NK-92 treated with Interleukin-12 subunit alpha and Interleukin-12 subunit beta, amount 100 ng/mL, for 24 hours (cell line): ENCODE results near the gene ASPG.

Experiments
- DNase-seq: peaks from one replicate; lab custom pipeline; 2025; lab: John Stamatoyannopoulos, UW

ASPG gene

DNA sequence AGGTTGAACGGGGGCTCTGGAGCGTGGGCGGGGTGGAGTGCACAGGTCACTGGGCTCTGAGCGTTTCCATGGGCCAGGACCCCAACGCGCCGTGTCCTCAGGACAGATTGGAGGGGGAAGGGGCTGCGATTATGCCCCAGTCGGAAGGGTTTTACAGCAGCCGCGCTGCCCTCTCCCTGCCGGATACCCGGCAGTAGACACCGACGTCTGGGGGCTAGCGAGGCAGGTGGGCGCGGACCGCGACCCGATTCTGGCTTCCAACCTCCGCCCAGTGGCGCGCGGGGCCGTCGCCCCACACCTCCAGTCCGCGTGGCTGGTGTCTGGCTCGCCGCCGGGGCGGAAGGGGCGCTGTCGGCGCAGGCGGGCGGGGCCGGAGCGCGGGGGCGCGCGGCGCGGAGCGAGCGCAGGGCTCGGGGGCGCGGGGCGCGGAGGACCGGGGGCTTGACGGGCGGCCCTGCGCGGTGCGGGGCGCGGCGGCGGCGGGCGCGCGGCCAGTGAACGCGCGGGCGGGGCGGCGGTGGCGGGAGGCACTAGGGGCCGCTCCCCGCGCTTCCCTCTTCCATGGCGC is 50.5 kb downstream of the ASPG start:
- DNase-seq: no peak

DNA sequence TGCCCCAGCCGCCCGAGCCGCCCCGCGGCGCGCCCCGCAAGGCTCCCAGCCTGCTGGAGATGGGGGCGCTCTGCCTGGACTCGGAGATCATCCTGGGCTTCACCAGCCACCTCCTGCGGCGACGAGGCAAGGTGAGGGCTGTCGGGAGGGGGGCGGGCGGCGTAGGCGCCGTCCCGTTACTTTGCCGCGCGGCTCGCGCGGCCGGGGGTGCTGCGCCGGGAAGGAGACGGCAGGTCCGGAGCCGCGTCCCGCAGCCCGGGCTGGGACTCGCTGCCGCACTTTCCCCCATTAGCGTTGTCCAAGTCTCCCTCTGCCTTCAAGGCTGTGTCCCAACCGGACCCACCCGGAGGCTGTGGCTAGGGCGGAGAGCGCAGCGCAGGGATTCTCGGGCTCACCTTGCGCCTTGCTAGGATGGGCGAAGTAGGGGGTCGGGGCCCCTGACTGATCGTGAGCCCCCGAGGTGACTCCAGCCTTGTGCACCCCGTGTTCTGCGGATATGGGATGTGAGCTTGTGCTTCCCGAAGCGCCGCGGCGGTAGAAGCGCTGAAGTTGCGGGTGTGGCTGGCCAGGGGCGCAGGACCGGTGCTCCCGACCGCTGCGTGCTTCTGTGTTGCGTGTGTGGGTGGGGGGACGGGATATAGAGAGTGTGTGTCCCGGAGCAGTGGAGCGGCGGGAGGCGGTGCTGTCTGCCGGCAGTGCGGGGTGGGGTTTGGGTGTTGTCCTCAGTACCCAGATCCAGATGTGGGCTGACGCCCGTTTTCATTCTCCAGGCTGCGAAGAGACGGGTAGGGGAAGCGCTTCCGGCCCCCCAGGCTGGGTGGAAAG is 51.2 kb downstream of the ASPG start:
- DNase-seq: no peak

- no peak for DNase-seq
Measured at GRCh38 chr14:104137297-104138097, 52.0 kb downstream of the ASPG start.

DNA sequence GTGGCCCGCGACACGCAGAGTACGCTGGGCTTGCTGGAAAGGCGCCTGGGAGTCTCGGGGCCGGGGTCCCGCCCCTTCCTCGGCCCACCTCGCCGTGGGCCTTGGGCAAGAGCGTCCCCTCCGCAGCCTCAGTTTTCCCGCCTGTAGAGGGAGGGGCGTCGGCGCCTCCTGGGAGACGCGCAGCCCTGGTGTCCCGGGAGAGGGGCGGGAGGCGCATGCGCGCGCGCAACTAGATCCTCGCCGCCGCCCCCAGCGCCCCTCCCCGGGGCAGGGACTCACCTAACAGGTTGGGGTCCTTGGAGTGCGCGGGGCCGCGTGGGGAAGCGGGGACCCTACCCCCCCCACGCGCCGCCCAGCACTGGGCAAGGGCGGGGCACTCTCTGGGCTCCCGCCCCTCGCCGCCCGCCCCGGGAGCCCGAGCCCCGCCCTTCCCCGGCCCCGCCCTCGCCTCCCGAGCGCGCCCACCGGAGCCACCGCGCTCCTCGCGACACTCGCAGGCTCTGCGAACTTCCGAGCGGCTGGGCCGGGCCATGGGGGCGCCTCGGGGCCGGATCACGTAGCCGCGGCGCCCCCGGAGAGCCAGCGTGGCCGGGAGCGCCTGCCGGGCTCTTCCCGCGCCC is 52.7 kb downstream of the ASPG start, which contains the start of gene KIF26A:
Gene KIF26A (plus strand): TSS at position 490 of the 620 bp plus-strand sequence. CDS start 136 bp downstream, outside the sequence.
- no peak for DNase-seq

DNA sequence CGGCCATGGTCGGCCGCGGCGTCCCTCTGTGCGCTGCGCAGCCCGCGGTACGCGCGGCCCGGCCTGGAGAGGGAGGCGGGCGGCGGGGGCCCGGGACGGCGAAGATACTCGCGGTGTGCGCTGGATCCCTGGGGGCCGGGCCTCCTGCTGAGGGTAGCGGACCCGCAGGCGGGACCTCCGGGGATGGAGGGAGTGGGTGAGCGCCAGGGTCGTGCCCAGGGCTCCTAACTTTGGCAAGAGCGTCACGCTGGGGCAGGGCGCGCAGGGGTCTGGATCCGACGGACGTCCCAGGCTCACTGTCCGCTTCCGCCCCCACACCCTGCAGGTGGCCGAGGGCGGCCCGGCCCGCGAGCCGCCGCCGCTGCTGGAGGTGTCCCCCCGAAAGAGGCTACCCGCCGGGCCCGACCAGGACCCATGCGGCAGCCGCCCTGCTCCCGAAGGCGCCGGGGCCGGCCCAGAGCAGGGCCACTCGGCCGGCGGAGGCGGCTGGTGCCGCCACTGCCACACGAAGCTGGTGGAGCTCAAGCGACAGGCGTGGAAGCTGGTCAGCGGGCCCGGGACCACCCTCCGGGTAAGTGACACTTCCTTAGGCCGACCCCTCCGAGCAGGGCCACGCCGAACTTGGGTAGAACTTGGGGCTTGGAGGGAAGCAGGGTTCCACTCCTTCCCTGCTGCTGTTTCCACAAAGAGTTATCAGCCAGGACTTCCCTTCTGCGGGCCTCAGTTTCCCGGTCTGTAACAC is 53.4 kb downstream of the ASPG start:
- DNase-seq: no peak

DNA sequence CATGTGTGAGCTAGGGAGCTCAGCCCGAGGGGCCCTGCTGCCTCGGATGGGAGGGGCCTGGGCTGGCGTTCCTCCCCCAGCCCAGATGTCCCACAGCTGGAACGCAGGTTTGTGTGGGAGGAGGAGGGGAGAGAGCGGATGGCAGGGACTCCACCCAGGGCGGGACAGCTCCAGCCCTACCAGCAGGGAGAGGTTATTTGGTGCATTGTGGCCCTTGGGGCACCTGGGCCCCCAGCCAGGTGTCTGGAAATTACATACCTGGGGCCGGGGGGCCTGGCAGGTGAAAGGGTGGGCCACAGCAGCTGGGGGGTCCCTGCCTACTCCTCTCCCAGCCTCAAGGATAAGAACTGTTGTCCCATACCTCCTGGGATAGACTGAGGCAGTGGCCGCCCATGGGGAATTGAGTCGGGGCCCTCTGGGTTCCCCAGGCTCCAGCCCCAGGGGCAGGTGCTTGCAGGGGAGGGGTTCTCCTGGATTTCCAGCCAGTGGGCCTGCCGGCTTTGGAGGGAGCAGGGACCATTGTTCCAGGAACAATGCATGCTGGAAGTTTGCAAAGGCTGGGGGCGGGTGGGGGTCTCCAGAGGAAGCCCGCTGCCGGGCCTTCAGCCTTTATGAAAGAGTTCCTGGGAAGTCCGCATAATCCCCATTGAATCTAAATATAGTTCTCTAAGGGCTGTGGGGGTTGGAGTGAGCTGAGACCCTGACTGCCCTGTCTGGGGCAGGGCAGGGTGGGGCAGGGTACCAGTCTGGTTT is 54.1 kb downstream of the ASPG start:
- DNase-seq: no peak

DNA sequence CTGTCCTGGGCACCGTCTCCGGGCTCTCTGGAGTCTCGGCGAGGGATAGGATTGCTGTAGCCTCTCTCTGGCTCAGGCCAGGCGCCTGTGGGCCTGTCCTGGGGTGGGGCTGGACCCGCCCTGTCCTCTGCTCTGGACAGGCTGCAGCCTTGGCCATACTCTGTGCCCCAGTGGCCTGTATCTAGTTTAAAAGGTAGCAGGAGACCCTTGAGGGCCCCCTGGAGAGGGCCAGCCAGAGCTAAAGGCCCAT is 54.6 kb downstream of the ASPG start:
- DNase-seq: no peak

DNA sequence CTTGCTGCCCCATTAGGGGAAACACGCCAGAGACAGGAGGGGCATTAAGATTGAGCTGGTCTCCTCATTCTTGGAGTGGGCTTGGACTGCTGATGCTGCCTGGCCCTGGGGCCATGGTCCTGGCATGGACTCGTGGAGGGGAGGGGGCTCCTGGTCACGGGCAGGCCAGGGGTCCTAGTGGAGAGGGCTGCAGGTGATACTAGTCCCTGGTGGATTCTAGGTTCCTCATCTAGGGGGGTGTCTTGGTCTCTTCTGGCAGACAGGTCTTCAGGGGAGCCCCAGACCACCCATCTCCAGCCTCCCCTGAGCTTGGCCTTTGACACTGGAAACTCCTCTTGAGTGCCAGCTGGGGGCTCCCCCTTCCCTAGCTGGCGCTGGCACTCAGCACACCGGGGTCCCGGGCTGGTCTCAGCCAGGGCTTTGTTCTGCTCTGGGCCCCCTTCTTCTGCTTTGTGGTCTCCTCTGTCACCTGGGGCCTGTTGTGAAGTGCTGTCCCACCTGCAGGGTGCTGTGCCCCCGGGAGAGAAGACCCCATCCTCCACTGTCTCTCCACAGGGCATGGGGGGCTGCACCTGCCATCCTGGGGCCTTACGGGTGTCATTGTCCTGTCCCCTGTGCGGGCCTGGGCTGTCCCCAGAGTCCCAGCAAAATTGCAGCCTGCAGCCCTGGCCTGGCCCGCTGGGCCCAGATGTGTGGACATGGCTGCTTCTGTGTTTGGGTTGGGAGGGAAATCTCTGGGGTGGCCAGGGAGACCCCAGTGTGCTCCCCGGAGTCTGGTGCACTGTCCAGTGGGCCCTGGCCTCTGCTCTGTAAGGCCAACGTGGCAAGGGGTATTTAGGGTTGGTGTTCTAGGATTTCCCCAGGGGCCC is 55.2 kb downstream of the ASPG start:
- DNase-seq: no peak

DNA sequence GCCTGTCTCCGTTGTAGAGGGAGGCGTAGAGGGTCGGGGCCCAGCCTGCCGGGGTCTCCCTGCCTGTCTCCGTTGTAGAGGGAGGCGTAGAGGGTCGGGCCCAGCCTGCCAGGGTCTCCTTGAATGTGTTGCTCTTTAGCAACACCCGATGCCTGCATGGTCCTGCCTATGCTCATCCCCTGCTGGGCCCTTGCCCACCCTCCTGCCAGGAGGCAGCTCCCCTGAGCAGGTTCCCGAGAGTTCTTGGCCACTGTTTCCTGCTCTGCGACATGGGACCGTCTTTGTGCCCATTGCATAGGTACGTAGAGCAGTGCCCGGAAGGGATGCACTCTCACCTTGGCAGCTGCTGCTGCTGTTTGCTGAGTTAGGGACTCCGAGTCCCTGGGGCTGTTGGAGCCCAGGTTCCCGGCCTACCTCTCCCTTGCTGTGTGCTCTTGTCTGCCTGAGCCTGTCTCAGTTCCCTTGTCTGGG is 56.2 kb downstream of the ASPG start:
- DNase-seq: no peak

GRCh38 chr14:104142136-104142945 is 56.8 kb downstream of the ASPG start:
- DNase-seq: no peak

DNA sequence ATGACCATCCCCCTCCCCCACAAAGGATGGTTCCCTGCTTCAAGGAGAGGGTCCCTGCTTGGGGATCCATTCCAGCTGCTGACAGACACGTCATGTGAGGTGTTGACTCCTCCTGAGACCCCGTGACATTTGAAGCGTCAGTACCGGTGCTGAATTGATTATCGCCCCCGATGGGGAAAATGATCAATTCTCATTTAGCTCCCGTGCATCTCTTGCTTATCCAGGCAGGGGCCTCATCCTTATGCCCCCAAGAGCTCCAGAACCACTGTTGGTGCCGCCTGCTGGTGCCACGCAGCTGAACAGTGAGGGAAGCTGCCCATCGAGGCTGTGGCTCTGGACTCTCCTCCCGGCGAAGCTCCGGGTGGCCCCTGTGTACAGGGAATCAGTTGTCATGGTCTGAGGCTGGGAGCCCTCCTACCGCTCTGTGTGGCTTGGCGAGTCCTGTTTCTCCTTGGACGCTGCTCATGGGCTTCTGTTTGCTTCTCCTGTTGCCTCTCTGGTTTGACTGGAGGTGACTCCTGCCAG is 57.5 kb downstream of the ASPG start:
- no peak for DNase-seq

DNA sequence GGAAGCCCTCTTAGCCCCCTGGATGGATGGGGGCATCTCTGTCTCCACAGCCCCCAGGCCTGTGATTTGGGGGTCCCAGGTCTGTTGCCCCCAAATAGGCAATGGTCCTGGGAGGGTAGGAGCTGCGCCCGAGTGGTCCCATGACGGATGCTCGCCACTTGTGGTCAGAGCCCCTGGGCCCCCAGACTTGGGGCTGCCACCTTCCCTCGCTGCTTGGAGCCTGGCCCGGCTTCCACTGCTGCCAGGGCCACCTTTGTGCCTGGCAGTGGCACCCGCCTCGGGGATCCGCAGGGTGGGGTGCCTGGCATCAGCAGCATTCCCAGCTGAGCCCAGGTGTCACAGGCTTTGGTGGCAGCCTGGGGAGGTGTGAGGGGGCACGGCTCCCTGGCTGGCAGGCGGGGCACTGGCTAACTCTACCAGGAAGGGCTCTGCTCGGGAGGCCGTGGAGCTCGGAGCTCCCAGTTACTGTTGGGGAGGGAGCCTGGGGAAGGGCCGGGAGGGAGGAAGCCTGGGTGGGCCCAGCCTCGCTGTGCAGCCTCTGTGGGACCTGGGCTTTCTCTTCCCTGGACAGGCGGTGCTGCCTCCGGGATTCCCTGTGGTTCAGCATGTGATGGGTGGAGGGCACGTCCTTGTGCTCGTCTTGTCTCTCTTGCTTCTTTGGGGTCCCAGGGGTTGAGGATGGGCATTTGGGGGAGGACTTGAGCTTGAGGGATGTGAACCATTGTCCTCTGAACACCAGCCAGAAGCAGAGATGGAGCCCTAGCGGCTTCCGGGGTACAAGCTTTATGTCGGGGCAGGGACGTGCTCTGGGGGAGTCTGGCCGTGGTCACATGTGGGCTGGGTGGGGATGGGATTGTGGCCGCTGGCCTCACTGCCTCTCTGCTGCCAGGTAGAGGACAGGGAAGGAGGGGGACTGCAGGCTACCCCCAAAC is 58.3 kb downstream of the ASPG start:
- no peak for DNase-seq

DNA sequence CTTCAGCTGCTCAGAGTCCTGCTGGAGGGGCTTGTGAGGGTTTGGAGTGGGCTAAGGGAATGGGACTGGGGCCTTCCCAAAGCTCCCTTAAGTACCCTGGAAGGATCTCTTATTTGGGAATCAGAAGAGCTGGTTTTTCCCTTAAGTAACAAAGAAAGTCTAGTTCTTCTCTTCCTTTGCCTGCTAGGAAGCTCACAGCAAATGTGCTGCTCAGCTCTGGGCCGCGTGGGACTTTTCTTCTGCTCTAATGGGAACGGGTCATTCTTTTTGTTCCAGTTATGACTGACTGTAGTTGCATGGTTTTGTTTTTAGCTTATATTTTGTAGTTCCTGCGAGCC is 58.9 kb downstream of the ASPG start:
- DNase-seq: no peak

GRCh38 chr14:104144911-104145825 is 59.7 kb downstream of the ASPG start:
- no peak for DNase-seq

GRCh38 chr14:104145826-104146601 is 60.5 kb downstream of the ASPG start:
- no peak for DNase-seq
